HG03103 (cell line): ENCODE results near the gene RRP12.

Experiments used
- ATAC-seq: cut with Tn5 transposase; IDR thresholded peaks from one replicate; pipeline ENCODE4 v1.9.1; 2021; ENCODE audit warnings: low read depth; ENCODE audit not compliant: unreplicated experiment

Gene RRP12

DNA sequence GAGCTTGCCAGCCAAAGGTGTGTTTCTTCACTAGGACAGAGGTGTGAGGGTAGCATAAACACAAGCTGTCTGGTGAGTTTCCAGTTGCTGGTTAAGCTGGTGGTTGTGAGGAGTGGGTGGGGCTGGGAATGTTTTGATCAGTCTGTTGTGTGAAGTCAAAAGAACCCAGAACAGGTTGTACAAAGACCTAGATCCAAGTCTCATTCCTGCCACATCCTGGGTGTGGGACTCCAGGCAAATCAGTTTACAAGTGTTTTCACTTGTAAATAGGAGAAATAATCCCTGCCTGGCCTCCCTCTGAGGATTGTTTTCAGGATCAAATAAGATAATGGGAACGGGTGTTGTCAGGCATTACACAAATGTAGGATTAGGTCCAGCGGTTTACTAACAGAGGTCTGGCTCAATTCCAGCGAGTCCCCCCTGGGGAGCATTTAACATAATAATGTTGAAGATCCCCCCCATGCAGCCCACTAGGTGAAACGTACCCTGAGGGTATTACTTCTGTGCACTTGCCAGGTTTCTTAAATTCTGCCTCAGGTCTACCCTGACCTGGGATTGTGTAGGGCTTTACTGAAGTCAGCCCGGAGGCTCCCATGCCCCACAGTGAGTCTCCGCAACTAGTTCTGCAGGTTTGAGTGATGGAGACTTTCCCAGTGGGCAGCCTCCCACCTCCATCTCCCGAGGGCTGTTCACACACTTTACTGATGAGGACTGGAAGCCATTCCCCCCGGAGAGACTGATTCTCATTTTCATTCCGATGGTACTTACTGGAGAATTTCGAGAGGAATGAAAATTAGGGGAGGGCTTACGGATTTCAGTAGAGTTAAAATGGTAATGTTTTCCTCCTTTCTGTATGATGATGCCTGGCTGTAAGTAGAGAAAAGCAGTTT lies 64.0 kb downstream of the RRP12 start:
- ATAC-seq, result no peak

DNA sequence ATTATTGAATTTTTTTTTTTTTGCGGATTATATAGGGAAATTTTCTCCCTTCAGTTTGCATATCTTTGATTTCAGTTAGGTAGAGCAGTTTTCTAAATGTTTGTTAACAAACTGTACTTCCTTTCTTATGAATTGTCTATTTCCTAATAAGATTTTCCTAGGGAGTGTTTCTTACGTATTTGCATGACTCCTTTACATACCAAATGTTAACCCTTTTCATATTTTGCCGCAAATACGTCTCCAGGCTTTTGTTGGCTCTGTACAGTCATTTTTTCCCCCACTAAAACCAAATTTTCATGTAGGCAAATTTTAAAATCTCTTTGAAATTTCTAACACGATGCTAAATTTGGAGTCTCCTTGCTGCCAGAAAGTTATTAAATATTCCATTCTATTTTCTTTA lies 64.7 kb downstream of the RRP12 start:
- ATAC-seq, result no peak

DNA sequence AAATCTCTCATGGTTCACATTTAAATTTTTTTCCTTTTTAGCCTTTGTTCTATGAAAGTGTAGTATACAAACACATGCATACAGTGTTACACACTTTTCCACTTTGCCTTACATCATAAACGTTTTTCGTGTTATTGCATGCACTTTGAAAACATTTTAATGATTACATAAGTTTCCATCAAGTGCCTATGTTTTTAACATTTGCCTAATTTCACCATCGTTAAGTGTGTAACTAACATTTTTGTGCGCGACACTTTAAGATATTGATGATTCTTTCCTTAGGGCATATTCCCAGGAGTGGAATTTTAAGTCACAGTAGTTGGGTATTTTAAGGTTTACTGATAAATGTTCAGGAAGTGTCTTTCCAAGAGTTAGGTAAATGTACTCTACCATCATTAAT lies 65.1 kb downstream of the RRP12 start:
- no peak for ATAC-seq

DNA sequence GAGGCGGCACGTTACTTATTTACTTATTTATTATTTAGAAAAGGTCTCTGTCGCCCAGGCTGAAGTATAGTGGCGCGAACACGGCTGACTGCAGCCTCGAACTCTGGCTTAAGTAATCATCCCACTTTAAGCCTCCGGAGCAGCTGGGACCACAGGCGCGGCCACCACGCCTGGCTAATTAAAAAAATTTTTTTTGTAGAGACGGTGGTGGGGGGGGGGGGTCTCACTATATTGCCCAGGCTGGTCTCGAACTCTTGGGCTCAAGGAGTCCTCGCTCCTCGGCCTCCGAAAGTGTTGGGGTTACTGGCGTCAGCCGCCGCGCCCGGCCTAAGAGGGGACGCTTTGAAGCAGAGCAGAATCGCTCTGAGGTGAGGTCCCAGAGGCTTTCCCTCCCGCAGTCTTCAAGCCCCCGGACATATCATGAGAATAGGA lies 65.9 kb downstream of the RRP12 start:
- ATAC-seq, result no peak

- ATAC-seq, result peak; percentile 73
These were observed 66.6 kb downstream of the RRP12 start, which contains the start of gene FRAT2 for GRCh38 chr10:97334370-97335175. Gene FRAT2, minus strand, starts transcription at chr10:97334729. Its CDS starts 157 bp downstream, at chr10:97334572.

GRCh38 chr10:97333601-97334369 lies 67.4 kb downstream of the RRP12 start:
- peak; percentile 7 for ATAC-seq

DNA sequence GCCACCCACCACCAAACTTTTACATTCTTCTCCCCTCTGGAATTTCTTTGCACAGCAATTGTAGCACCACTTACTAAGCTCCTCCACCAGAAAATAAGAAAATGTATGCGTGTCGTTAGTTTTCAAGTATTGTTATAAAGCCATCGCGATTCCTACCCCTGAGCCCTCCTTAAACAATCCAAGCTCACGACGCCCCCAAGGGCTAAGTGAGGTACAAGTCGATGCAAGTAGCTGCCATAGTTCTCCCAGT lies 67.9 kb downstream of the RRP12 start:
- no peak for ATAC-seq

- ATAC-seq, result no peak
These were observed 68.4 kb downstream of the RRP12 start for GRCh38 chr10:97332591-97333350.

DNA sequence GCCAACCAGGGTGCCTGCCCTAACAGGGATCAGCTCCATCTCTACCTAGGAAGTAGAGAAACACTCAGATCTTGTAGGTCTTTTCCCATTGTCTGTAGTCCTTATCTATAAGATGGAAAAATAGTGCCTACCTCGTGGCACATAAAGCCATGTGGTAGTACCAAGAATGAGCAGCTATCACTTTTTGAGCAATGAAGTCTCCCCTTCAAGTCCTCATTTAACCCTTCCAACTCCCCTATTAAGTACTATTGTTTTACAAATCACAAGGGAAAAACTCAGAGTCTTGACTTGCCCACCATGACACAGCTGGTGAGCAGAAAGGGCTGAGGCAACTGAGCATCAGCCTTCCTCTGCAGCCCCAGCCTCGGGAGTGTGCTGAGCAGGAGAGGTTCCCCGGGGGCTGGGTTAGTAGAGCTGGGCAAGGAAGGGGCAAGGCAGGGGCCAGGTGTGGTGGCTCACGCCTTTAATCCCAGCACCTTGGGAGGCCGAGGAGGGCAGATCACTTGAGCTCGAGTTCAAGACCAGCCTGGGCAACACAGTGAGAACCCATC lies 69.9 kb downstream of the RRP12 start:
- ATAC-seq, result no peak

- no peak for ATAC-seq
These were observed 71.4 kb downstream of the RRP12 start for GRCh38 chr10:97329766-97330165.

DNA sequence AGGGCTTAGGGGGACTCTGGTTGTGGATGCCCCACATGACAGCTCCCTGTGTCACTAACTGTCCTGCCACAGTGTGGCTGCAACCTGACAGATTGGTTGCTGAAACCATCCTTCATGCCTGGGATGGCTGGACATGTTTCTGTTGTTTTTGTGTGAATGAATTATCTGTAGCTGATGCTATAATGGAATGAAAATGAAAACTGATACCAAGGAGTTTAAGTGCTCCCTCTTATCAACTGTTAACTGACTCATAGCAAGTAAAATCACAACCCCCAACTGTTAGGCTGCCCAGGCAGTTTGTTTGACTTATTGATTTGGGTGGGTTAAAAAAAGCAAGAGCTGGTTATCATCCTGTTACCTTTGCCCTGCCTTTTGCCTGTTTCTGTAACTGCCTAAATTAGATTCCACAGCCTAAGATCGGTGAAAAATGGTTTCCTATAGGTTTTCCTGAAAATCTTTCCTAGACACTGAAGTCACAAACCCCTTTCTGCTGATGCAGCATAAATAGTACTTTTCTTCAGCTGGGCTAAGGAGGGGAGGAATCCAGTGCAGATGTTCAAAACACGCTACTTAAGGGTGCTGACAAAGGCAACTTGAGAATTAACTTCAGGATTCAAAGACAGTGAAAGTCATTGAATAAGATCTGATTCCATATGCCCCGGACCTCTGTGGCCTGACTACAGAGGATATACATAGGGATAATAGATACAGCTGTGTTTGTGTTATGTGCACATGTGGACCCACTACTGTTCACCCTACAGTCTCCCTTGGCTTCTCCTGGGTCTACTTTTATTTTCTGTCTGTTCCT lies 72.3 kb downstream of the RRP12 start:
- no peak for ATAC-seq

- no peak for ATAC-seq
These were observed 73.5 kb downstream of the RRP12 start for GRCh38 chr10:97327348-97328294.

DNA sequence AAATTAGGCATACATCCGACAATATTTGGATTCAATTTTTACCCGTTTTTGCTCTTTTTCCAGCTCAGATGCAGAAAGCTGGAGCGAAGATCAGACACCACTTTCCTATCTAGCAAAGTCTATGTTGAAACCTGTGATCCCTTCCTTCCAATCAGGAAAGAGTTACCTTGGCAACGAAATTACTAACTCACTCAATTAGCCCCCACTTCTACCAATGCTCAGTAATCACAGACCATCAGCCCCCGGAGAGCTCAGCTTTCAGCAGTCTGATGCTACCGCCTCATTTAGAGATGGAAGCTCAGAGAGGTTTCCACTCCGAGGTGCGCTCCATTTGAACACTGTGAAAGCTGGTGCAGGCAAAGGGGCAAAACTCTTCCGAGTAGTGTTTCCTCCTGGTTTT lies 75.4 kb downstream of the RRP12 start:
- no peak for ATAC-seq

DNA sequence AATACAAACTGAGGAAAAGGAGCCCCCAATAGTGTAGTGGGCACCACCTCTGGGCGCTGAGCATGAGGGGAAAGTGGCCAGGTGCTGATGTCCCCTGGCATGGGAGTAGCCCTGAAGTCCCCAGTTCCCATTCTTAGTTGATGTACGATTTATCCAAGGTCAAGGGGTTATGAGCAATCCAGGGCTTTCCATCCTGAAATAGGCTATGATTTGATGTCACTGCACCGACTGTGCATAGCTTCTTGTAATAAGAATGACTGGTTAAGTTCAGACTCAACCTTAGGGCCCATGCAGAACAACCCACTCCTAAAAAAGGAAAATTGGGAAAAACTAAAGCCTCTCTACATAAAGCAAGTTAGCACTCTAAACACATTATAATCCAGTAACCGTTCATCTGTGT lies 77.6 kb downstream of the RRP12 start:
- no peak for ATAC-seq

GRCh38 chr10:97321804-97322190 lies 79.3 kb downstream of the RRP12 start:
- no peak for ATAC-seq

DNA sequence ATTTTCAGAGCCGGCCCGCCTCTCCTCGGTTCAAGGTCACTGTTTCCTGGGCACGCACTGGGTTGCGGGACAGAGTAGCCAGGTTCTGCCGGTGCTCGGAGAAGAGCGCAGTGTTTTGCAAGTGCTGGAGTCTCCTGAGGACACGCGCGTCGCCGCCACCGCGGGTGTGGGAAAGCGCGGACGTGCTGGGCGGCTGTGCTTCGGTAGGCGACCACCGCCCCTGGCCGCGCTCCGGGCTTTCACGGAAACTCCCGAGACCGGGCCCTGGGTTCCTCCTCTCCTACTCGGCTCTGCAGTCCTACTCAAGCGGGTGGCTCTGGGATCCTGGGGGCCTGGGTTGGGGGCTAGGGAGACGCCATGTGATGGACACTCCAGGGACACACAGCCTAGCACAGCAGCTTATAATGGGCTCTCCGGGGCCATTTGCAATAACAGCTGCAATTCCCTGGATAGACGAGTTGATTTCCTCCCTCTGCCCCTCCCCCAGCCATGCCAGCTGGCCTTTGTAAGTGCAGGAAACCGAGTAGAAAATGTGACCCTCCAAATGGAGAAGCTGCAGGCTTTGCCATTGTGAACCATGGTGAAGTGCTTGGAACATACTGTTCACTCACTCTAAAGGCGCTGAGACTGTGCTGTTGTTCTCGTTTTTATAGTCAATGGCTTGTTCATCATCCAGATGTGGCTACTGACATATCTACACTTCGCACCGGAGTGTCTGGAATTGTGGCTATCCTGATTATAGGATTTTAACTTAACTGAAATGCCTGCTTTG lies 79.9 kb downstream of the RRP12 start:
- no peak for ATAC-seq

- no peak for ATAC-seq
These were observed 80.6 kb downstream of the RRP12 start for GRCh38 chr10:97320480-97321031.
